HCT116 (cell line): ENCODE measurements around the gene AP3B1. TPM values are rescaled to one million over a fixed set of nuclear protein-coding genes. Genes with fewer than 3 reads are reported as not detected.

Experiments used
- ATAC-seq: fragments of 200-7000 bp; cut with Tn5 transposase; 2 replicates; pipeline ENCODE4 v1.9.1; 2020; ENCODE audit warnings: mild to moderate bottlenecking, moderate library complexity
- BruUV-seq: library from RNA; stranded (reverse); fragments of 400-500 nt; replicated peaks from 2 replicates; lab custom pipeline; 2021; lab: Mats Ljungman, UMichigan
- CTCF ChIA-PET: fragments of 300-600 bp; sonication (Branson Sonifier 250); formaldehyde crosslinking; loops from one replicate; lab custom pipeline; 2021; ENCODE audit warnings: antibody characterized with exemption; lab: Charles Lee
- POLR2A ChIA-PET: fragments of 300-600, 350-600 bp; sonication (Branson Sonifier 250); formaldehyde crosslinking; loops from one replicate; lab custom pipeline; 2021; ENCODE audit warnings: antibody characterized with exemption; lab: Charles Lee
- RAD21 ChIA-PET, 2 experiments: fragments of 300-600 bp; sonication (Branson Sonifier 250); formaldehyde crosslinking; loops; one replicate each; lab custom pipeline; 2023; ENCODE audit warnings: low total read pairs in 2 of 2; ENCODE audit not compliant: uncharacterized antibody in 2 of 2, unreplicated experiment in 2 of 2, low non-redundant PET in 1 of 2; lab: Charles Lee
- DNase-seq: peaks from one replicate; pipeline ENCODE4 v3.0.0-alpha.2; 2010; ENCODE audit warnings: low read depth, low spot score
- H2AFZ ChIP-seq: fragments of 200-600 bp; shearing (Covaris generic), sonication (generic); 2 replicates; pipeline ENCODE4 v1.6.1; 2017; ENCODE audit warnings: low read depth, mixed run types, mixed read lengths, antibody characterized with exemption, low read length; ENCODE audit not compliant: poor library complexity, severe bottlenecking
- H3K27ac ChIP-seq: 2 replicates; pipeline ENCODE4 v1.5.1; 2012; ENCODE audit warnings: low read depth, low read length
- H3K27me3 ChIP-seq: fragments of 200-600 bp; sonication (generic); 2 replicates; pipeline ENCODE4 v1.6.1; 2016; ENCODE audit warnings: mixed run types, low read length, mixed read lengths; ENCODE audit not compliant: insufficient read depth
- H3K36me3 ChIP-seq, 2 experiments: fragments of 200-500 bp in 1 of 2; fragments of 200-600 bp in 1 of 2; sonication (Bioruptor generic) in 1 of 2; sonication (generic) in 1 of 2; 2 replicates each; pipeline versions ENCODE4 v1.5.1 to v1.6.1; 2014 to 2016; ENCODE audit warnings: low read length in 2 of 2, inconsistent platforms in 1 of 2, mixed read lengths in 1 of 2, mixed run types in 1 of 2; ENCODE audit not compliant: insufficient read depth in 2 of 2, control insufficient read depth in 1 of 2
- H3K4me1 ChIP-seq, 2 experiments: fragments of 200-600 bp in 1 of 2; sonication (generic) in 1 of 2; 2 replicates each; pipeline versions ENCODE4 v1.5.1 to v1.6.1; 2012 to 2017; ENCODE audit warnings: low read length in 2 of 2, inconsistent platforms in 1 of 2, mild to moderate bottlenecking in 1 of 2, mixed read lengths in 1 of 2, mixed run types in 1 of 2, moderate library complexity in 1 of 2; ENCODE audit not compliant: insufficient read depth in 2 of 2, control insufficient read depth in 1 of 2
- H3K4me2 ChIP-seq: fragments of 200-600 bp; sonication (generic); 2 replicates; pipeline ENCODE4 v1.6.1; 2017; ENCODE audit warnings: mixed run types, low read length, mixed read lengths
- H3K4me3 ChIP-seq, 2 experiments: fragments of 200-600 bp in 1 of 2; sonication (generic) in 1 of 2; replicated peaks in 1 of 2; 2 replicates each; pipeline ENCODE4 v1.5.1; 2011 to 2016; ENCODE audit warnings: low read length in 2 of 2, control low read depth in 1 of 2, low read depth in 1 of 2, mild to moderate bottlenecking in 1 of 2, mixed read lengths in 1 of 2, mixed run types in 1 of 2
- H3K79me2 ChIP-seq: fragments of 200-600 bp; sonication (generic); 2 replicates; pipeline ENCODE4 v1.6.1; 2017; ENCODE audit warnings: mild to moderate bottlenecking, mixed run types, low read length, moderate library complexity, mixed read lengths; ENCODE audit not compliant: insufficient read depth
- H3K9ac ChIP-seq: fragments of 200-600 bp; sonication (generic); 2 replicates; pipeline ENCODE4 v1.6.1; 2016; ENCODE audit warnings: low read length, mixed read lengths
- H3K9me2 ChIP-seq: fragments of 200-600 bp; sonication (generic), shearing (Covaris generic); 2 replicates; pipeline ENCODE4 v1.6.1; 2017; ENCODE audit warnings: mixed run types, mild to moderate bottlenecking, moderate library complexity; ENCODE audit not compliant: insufficient read depth
- H3K9me3 ChIP-seq, 2 experiments: fragments of 200-500 bp in 1 of 2; fragments of 200-600 bp in 1 of 2; sonication (Bioruptor generic) in 1 of 2; sonication (generic) in 1 of 2; 2 replicates each; pipeline ENCODE4 v1.6.1; 2014 to 2017; ENCODE audit warnings: low read length in 2 of 2, mixed read lengths in 2 of 2, inconsistent platforms in 1 of 2, low read depth in 1 of 2, mild to moderate bottlenecking in 1 of 2, mixed run types in 1 of 2, moderate library complexity in 1 of 2; ENCODE audit not compliant: control insufficient read depth in 1 of 2, insufficient read depth in 1 of 2
- H4K20me1 ChIP-seq: fragments of 200-600 bp; sonication (generic), shearing (Covaris generic); 2 replicates; pipeline ENCODE4 v1.6.1; 2017; ENCODE audit warnings: mixed run types, mild to moderate bottlenecking, moderate library complexity; ENCODE audit not compliant: insufficient read depth
- CBX3 ChIP-seq: IDR thresholded peaks from 2 replicates; pipeline ENCODE4 v1.6.1; 2012; ENCODE audit warnings: low read depth
- CEBPB ChIP-seq: IDR thresholded peaks from 2 replicates; pipeline ENCODE4 v1.6.1; 2012; ENCODE audit warnings: low read depth
- ELF1 ChIP-seq: IDR thresholded peaks from 2 replicates; pipeline ENCODE4 v1.6.1; 2012; ENCODE audit warnings: low read depth, borderline replicate concordance
- EZH2 ChIP-seq: fragments of 200-600 bp; sonication (generic); IDR thresholded peaks from 2 replicates; pipeline ENCODE4 v1.6.1; 2017; ENCODE audit warnings: antibody characterized with exemption, mixed run types
- EZH2phosphoT487 ChIP-seq: fragments of 200-600 bp; IDR thresholded peaks from 2 replicates; pipeline ENCODE4 v1.6.1; 2018; ENCODE audit warnings: antibody characterized with exemption, borderline replicate concordance
- FOSL1 ChIP-seq: IDR thresholded peaks from 2 replicates; pipeline ENCODE4 v1.6.1; 2012; ENCODE audit warnings: low read depth
- JUND ChIP-seq: IDR thresholded peaks from 2 replicates; pipeline ENCODE4 v1.6.1; 2012
- POLR2A ChIP-seq: IDR thresholded peaks from 2 replicates; pipeline ENCODE4 v1.7.0; 2011; ENCODE audit warnings: borderline replicate concordance; ENCODE audit not compliant: insufficient read depth, insufficient read length; ENCODE audit errors: extremely low read depth
- RAD21 ChIP-seq: IDR thresholded peaks from 2 replicates; pipeline ENCODE4 v1.6.1; 2012; ENCODE audit warnings: low read depth, mild to moderate bottlenecking
- SIN3A ChIP-seq: IDR thresholded peaks from 2 replicates; pipeline ENCODE4 v1.6.1; 2012; ENCODE audit warnings: low read depth
- SP1 ChIP-seq: IDR thresholded peaks from 2 replicates; pipeline ENCODE4 v1.6.1; 2012; ENCODE audit warnings: low read depth
- SRF ChIP-seq: IDR thresholded peaks from 2 replicates; pipeline ENCODE4 v1.6.1; 2012; ENCODE audit warnings: low read depth
- YY1 ChIP-seq: IDR thresholded peaks from 2 replicates; pipeline ENCODE4 v1.6.1; 2011; ENCODE audit warnings: low read length, low read depth, moderate library complexity, mild to moderate bottlenecking; ENCODE audit not compliant: insufficient replicate concordance; ENCODE audit errors: extremely low read depth
- ZFX ChIP-seq: fragments of 450-650 bp; IDR thresholded peaks from 2 replicates; pipeline ENCODE4 v1.6.1; 2017
- ZNF274 ChIP-seq: fragments of 200-500 bp; sonication (Bioruptor generic); IDR thresholded peaks from 2 replicates; pipeline ENCODE4 v1.6.1; 2014; ENCODE audit warnings: mild to moderate bottlenecking, low read depth, low read length, inconsistent platforms
- intact Hi-C: fragments of 100-400 bp; cut with micrococcal nuclease; formaldehyde crosslinking; loops from 2 replicates; pipeline ENCODE4 v1.10.0; 2022
- total RNA-seq: library from RNA; stranded (reverse); gene quantifications from one replicate; pipeline ENCODE4 v1.2.1, GENCODE V29; 2021; ENCODE audit not compliant: unreplicated experiment
- TF ChIP-seq, protein P1 (sequence below), 3 experiments: fragments of 200-600 bp in 1 of 3; sonication (generic) in 1 of 3; IDR thresholded peaks in 2 of 3; conservative IDR thresholded peaks in 1 of 3; 2 replicates each; pipeline ENCODE4 v1.5.1; 2012 to 2017; ENCODE audit warnings: low read depth in 2 of 3, low read length in 2 of 3, antibody characterized with exemption in 1 of 3, borderline replicate concordance in 1 of 3, control low read depth in 1 of 3, mild to moderate bottlenecking in 1 of 3, mixed read lengths in 1 of 3, mixed run types in 1 of 3, moderate library complexity in 1 of 3; ENCODE audit not compliant: insufficient read depth in 1 of 3
- TF ChIP-seq, protein P2 (sequence below): IDR thresholded peaks from 2 replicates; pipeline ENCODE4 v1.6.1; 2012; ENCODE audit warnings: low read depth

Gene AP3B1
- total RNA-seq, 1 experiment from 2014 or later, result 54.5 TPM

- POLR2A ChIA-PET, result no interaction called here
- no peaks in the 10 kb centered on the region for H3K27me3 ChIP-seq
- H4K20me1 ChIP-seq, result no peaks in the 10 kb centered on the region
- TF ChIP-seq ZNF274 (no peak), ELF1 (no peak), EZH2 (no peak), CBX3 (no peak), EZH2phosphoT487 (no peak), SRF (no peak), ZFX (no peak), FOSL1 (no peak), POLR2A (no peak), CEBPB (no peak), JUND (no peak), YY1 (no peak), SIN3A (no peak), SP1 (no peak), RAD21 (no peak)
- TF ChIP-seq, protein P1, sequence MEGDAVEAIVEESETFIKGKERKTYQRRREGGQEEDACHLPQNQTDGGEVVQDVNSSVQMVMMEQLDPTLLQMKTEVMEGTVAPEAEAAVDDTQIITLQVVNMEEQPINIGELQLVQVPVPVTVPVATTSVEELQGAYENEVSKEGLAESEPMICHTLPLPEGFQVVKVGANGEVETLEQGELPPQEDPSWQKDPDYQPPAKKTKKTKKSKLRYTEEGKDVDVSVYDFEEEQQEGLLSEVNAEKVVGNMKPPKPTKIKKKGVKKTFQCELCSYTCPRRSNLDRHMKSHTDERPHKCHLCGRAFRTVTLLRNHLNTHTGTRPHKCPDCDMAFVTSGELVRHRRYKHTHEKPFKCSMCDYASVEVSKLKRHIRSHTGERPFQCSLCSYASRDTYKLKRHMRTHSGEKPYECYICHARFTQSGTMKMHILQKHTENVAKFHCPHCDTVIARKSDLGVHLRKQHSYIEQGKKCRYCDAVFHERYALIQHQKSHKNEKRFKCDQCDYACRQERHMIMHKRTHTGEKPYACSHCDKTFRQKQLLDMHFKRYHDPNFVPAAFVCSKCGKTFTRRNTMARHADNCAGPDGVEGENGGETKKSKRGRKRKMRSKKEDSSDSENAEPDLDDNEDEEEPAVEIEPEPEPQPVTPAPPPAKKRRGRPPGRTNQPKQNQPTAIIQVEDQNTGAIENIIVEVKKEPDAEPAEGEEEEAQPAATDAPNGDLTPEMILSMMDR (IDR thresholded peaks at IDR 0.05 in 2 of 3, conservative IDR thresholded peaks at IDR 0.05 in 1 of 3; ENCODE audit: borderline replicate concordance in 1 of 3, insufficient read depth in 1 of 3, low read depth in 2 of 3, low read length in 2 of 3), result no peak
- TF ChIP-seq, protein P2, sequence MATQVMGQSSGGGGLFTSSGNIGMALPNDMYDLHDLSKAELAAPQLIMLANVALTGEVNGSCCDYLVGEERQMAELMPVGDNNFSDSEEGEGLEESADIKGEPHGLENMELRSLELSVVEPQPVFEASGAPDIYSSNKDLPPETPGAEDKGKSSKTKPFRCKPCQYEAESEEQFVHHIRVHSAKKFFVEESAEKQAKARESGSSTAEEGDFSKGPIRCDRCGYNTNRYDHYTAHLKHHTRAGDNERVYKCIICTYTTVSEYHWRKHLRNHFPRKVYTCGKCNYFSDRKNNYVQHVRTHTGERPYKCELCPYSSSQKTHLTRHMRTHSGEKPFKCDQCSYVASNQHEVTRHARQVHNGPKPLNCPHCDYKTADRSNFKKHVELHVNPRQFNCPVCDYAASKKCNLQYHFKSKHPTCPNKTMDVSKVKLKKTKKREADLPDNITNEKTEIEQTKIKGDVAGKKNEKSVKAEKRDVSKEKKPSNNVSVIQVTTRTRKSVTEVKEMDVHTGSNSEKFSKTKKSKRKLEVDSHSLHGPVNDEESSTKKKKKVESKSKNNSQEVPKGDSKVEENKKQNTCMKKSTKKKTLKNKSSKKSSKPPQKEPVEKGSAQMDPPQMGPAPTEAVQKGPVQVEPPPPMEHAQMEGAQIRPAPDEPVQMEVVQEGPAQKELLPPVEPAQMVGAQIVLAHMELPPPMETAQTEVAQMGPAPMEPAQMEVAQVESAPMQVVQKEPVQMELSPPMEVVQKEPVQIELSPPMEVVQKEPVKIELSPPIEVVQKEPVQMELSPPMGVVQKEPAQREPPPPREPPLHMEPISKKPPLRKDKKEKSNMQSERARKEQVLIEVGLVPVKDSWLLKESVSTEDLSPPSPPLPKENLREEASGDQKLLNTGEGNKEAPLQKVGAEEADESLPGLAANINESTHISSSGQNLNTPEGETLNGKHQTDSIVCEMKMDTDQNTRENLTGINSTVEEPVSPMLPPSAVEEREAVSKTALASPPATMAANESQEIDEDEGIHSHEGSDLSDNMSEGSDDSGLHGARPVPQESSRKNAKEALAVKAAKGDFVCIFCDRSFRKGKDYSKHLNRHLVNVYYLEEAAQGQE, result no peak
- H3K9me2 ChIP-seq, result no peaks in the 10 kb centered on the region
- CTCF ChIA-PET, result no interaction called here
- no peaks in the 10 kb centered on the region for H3K36me3 ChIP-seq
- no peaks in the 10 kb centered on the region for H3K4me1 ChIP-seq
- H3K27ac ChIP-seq, result no peak overlapping the region
- intact Hi-C loops, result no loop called here
- no peak for ATAC-seq
- BruUV-seq, result no TSS peak
- no peak overlapping the region for H3K9ac ChIP-seq
- no peaks in the 10 kb centered on the region for H3K79me2 ChIP-seq
- no peak overlapping the region for H3K4me2 ChIP-seq
- no peak for DNase-seq
- no peak overlapping the region for H2AFZ ChIP-seq
- H3K4me3 ChIP-seq, result no peak overlapping the region
- RAD21 ChIA-PET, result no interaction called here
- H3K9me3 ChIP-seq, result no peaks in the 10 kb centered on the region
These were observed 338.9 kb downstream of the AP3B1 start for GRCh38 chr5:77955577-77955976.
